ENCODE results near the gene SGF29. TPM values are rescaled to one million over a fixed set of nuclear protein-coding genes. Genes with fewer than 3 reads are reported as not detected.

SGF29 gene
- total and polyA plus RNA-seq, 2 of the 8 experiments (the other 6 are each of a cell fraction or from before 2014, with no cell fraction given), result 3.1 to 22.7 TPM

- H4K20me1 ChIP-seq (replicated peaks in 1 of 2; ENCODE audit: control insufficient read depth in 1 of 2, insufficient read depth in 2 of 2, low read length in 2 of 2), result no peaks in the 10 kb centered on the region
- no peaks in the 10 kb centered on the region for H3K23me2 ChIP-seq (ENCODE audit: low read depth, low read length)
- FAIRE-seq (no peak), DNase-seq (ENCODE audit: low read depth in 1 of 2, low spot score in 2 of 2) (no peak)
- no peak overlapping the region for H3K9ac ChIP-seq (replicated peaks in 1 of 4; ENCODE audit: extremely low read depth in 1 of 4, low read depth in 3 of 4, low read length in 3 of 4)
- no peak overlapping the region for H3K4me3 ChIP-seq (ENCODE audit: extremely low read depth in 1 of 4, insufficient read depth in 2 of 4, low read depth in 3 of 4, low read length in 4 of 4)
- no peak overlapping the region for H2AK5ac ChIP-seq (ENCODE audit: low read depth, low read length)
- H3K4me2 ChIP-seq (ENCODE audit: insufficient read depth in 1 of 2, low read depth in 2 of 2, low read length in 2 of 2), result no peak overlapping the region
- POLR2A ChIA-PET (ENCODE audit: partially characterized antibody), result interaction anchor here (1.0 kb wide), 1 partner anchor 104 kb away, joined by 3 read pairs; no protein-coding TSS in a partner anchor
- no peaks in the 10 kb centered on the region for H3K79me1 ChIP-seq (ENCODE audit: low read depth, low read length)
- H2AFZ ChIP-seq (ENCODE audit: low read length), result no peak overlapping the region
- no peaks in the 10 kb centered on the region for H3K36me3 ChIP-seq (ENCODE audit: control insufficient read depth in 2 of 4, insufficient read depth in 4 of 4, low read length in 3 of 4)
- no peak overlapping the region for H3K4ac ChIP-seq (replicated peaks; ENCODE audit: insufficient read length, low read depth, low read length)
- TF ChIP-seq SP1 (IDR thresholded peaks at IDR 0.05; ENCODE audit: low read depth, low read length) (no peak), USF2 (IDR thresholded peaks at IDR 0.05; ENCODE audit: low read length) (no peak), SIN3A (conservative IDR thresholded peaks at IDR 0.05 in 1 of 2, IDR thresholded peaks at IDR 0.05 in 1 of 2; ENCODE audit: low read depth in 1 of 2, low read length in 2 of 2) (no peak), ATF3 (IDR thresholded peaks at IDR 0.05; ENCODE audit: insufficient read depth, low read depth, low read length) (no peak), JUN (IDR thresholded peaks at IDR 0.05; ENCODE audit: low read depth, low read length) (no peak), E2F6 (IDR thresholded peaks at IDR 0.05) (no peak), HDAC2 (IDR thresholded peaks at IDR 0.05; ENCODE audit: borderline replicate concordance in 1 of 2, low read depth in 2 of 2, low read length in 2 of 2) (no peak), TAF1 (IDR thresholded peaks at IDR 0.05; ENCODE audit: low read depth, low read length) (no peak), YY1 (IDR thresholded peaks at IDR 0.05; ENCODE audit: low read depth, low read length) (no peak), JUND (IDR thresholded peaks at IDR 0.05; ENCODE audit: low read length) (no peak)
- H3K56ac ChIP-seq (replicated peaks; ENCODE audit: insufficient read length, low read depth, low read length), result no peak overlapping the region
- H2BK15ac ChIP-seq (ENCODE audit: low read length), result no peak overlapping the region
- no peak overlapping the region for H3K23ac ChIP-seq (ENCODE audit: insufficient read length)
- no peak overlapping the region for H3K18ac ChIP-seq (ENCODE audit: extremely low read depth, low read length)
- 90% methylated on average over 7 of the region's 7 CpGs; no CpG with 5 or more reads in 1 of the 2 experiments for WGBS, 2 experiments (ENCODE audit: extremely low coverage in 1 of 2, insufficient coverage in 1 of 2, insufficient read length in 1 of 2, insufficient replicate concordance in 2 of 2, low coverage in 1 of 2, low lambda C conversion rate in 2 of 2, missing lambda C conversion rate in 1 of 2)
- CTCF ChIA-PET (ENCODE audit: partially characterized antibody), result interaction anchor here (0.6 kb wide), 1 partner anchor 1332 kb away, joined by 3 read pairs; no protein-coding TSS in a partner anchor
- H3K27me3 ChIP-seq (replicated peaks in 1 of 4; ENCODE audit: control insufficient read depth in 3 of 4, extremely low read depth in 1 of 4, insufficient read depth in 3 of 4, low read length in 3 of 4), result no peaks in the 10 kb centered on the region
- no peaks in the 10 kb centered on the region for H3K9me3 ChIP-seq (ENCODE audit: insufficient read depth in 2 of 2, low read depth in 1 of 2, low read length in 1 of 2)
- H2BK5ac ChIP-seq (ENCODE audit: low read depth, low read length), result no peak overlapping the region
- no peak overlapping the region for H2BK12ac ChIP-seq (ENCODE audit: low read depth, low read length)
- H2BK20ac ChIP-seq (ENCODE audit: low read length), result no peak overlapping the region
- H4K8ac ChIP-seq (ENCODE audit: extremely low read depth, insufficient read depth, low read length), result no peak overlapping the region
- no peak overlapping the region for H3K14ac ChIP-seq (ENCODE audit: insufficient read length)
- no peaks in the 10 kb centered on the region for H3K79me2 ChIP-seq (ENCODE audit: control insufficient read depth in 1 of 2, insufficient read depth in 2 of 2, low read length in 2 of 2)
- no peak overlapping the region for H3K27ac ChIP-seq (ENCODE audit: low read depth, low read length)
- no peak overlapping the region for H2BK120ac ChIP-seq (replicated peaks; ENCODE audit: low read depth, low read length)
- H4K91ac ChIP-seq (replicated peaks; ENCODE audit: insufficient read length, low read length), result no peak overlapping the region
- H3K4me1 ChIP-seq (replicated peaks in 1 of 4; ENCODE audit: control insufficient read depth in 3 of 4, insufficient read depth in 4 of 4, low read length in 3 of 4), result peaks cover 2 to 5% (median 3%) of the 10 kb centered on the region in 4 experiments; a peak in 4 of 7 replicates
- no peak overlapping the region for H4K5ac ChIP-seq (ENCODE audit: insufficient read length, low read depth, low read length)
These were observed 67.9 kb downstream of the SGF29 start for GRCh38 chr16:28621481-28622155.

Measured in H1 (cell line).